AG09319 (cell line): ENCODE measurements around the gene PNPO.

Experiments
- DNase-seq: peaks from one replicate; pipeline ENCODE4 v3.0.0-alpha.2; 2010; ENCODE audit warnings: low read depth; ENCODE audit errors: extremely low read depth
- CTCF ChIP-seq: IDR thresholded peaks from 2 replicates; pipeline ENCODE4 v1.5.1; 2011; ENCODE audit warnings: low read depth, mild to moderate bottlenecking, inconsistent platforms, low read length, moderate library complexity

Gene PNPO

DNA sequence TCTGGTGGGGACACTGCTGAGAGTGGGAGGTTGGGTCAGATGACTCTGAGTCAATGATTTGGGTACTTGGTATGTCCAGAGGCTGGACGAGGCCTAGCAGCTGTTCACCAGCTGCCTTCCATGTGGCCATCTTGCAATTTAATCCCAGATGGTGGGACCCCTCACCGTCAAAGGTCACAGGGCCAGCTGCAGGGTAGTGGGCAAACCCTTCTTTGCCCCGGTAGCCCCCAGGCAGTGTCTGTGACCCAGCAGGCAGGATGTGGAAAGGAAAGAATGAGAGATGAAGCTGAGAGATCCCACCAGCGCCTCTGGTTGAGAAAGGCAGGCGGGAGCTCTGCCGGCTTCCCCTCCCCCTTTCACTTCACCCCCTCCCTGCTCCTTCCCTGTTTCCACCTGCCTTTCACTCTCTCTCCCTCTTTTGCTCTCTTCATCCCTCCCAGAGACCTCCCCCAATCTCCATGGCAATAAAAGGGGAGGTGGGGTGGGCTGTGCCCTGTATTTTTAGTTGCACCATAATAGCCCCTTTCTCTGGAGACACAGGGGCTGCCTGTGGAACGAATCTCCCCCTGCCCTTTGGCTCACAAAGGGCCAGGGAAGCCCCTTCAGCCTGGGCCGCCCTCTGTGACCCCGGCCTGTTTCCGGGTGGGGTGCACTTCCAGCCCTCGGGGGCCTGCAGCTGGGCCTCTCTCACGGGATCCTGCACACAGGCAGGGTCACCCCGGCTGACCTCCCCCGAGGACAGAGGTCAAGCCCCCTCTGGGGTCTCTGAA lies 49.8 kb downstream of the PNPO start:
- TF ChIP-seq CTCF, result no peak

DNA sequence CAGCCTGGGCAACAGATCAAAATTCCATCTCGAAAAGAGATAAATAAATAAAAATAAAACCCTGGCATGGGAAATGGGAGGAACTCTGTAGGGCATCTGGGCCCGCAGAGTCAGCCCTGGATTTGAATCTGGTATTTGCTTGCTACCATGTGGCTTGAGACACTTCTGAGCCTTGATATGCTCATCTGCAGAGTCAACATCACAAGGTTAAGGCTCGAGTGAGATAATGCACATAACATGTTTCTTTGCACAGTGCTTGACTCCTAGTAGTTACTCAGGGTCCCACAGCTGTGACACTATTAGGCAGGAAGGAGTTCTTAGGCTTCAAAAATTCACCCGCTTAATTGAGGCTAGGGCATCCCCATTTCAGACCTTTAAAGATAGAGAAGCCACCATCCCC lies 50.8 kb downstream of the PNPO start:
- no peak for DNase-seq
- no peak for TF ChIP-seq CTCF

More for the DNA sequence above, 49.8 kb downstream of the PNPO start:
- DNase-seq, result no peak

GRCh38 chr17:47993031-47993564 lies 51.7 kb downstream of the PNPO start:
- no peak for DNase-seq
- TF ChIP-seq CTCF, result no peak

GRCh38 chr17:47993964-47994363 lies 52.6 kb downstream of the PNPO start:
- no peak for TF ChIP-seq CTCF

GRCh38 chr17:47994724-47995123 lies 53.4 kb downstream of the PNPO start:
- DNase-seq, result no peak
- TF ChIP-seq CTCF, result no peak

More at GRCh38 chr17:47993964-47994363, 52.6 kb downstream of the PNPO start:
- no peak for DNase-seq

GRCh38 chr17:47995241-47995935 lies 54.0 kb downstream of the PNPO start:
- TF ChIP-seq CTCF, result no peak

GRCh38 chr17:47996201-47996600 lies 54.8 kb downstream of the PNPO start:
- TF ChIP-seq CTCF, result no peak
- DNase-seq, result no peak

More at GRCh38 chr17:47995241-47995935, 54.0 kb downstream of the PNPO start:
- DNase-seq, result no peak
